NCI-H2196 (cell line): ENCODE data around the gene RNF41.
"Not testable (repeated sequence)": the region's sequence is repeated elsewhere in the genome, so short reads cannot be mapped to it uniquely, and the experiment has no call there.

Experiments
- DNase-seq: peaks from one replicate; lab custom pipeline; 2025; ENCODE audit not compliant: unreplicated experiment; lab: John Stamatoyannopoulos, UW

The RNF41 gene

DNA sequence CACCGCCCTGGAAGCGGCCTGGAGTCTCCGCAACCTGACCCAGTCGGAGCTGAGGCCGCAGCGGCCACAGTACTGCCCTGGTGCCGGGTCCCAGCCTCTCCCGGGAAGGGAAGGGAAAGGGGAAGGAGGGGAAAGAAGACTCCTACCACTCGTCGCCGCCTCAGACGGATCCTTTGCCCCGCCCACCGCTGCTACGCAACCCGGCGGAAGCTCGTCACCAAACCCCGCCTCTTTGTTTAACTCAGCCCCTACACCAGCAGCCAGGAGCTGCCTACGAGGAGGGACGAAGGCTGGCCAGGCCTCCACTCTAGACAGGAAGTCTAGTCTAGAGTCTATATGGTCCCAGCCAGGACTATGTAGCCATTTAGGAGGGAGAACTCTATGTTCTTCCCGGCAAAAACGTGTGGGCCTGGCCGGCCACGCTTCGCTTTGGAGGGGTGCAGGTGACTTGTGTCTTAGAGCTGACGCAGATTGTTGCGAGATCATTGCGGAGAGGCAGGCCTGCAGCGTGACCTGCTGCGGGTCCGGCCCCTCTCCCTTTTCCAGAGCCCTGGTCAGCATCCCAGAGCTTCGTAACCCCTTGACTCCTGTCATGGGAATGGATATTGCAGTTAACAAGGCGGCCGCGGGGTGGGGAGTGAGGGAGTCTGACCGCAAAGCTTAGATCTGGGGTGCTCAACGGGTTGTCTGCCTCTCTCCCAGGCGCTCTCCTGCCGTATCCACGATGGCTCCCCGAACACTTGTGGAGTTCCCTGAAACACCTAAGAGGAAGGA is at the start of gene RNF41:
Gene RNF41 (minus strand): TSS at position 166 of the 774 bp plus-strand sequence. CDS start 7,875 bp downstream, outside the sequence.
- peak; percentile 96 for DNase-seq

DNA sequence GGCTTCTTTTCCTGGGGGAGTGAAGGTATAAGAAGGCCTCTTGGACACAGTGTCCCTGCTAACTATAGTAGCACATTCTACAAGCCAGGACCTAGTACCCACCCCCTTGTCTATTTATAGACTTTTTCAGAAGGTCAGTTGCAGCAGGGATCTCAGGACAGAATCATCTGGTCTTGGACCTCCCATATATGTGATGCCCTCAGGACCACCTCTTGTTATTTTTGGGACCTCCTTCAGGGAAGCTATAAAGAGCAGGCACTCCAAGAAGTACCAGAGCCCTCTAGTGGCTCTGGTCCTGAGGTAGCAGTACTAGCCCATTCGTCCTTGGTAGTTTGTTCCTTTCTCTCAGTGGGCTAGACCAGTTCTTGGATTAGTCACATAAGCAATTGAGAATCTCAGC is 49.3 kb upstream of the RNF41 start:
- no peak for DNase-seq

DNA sequence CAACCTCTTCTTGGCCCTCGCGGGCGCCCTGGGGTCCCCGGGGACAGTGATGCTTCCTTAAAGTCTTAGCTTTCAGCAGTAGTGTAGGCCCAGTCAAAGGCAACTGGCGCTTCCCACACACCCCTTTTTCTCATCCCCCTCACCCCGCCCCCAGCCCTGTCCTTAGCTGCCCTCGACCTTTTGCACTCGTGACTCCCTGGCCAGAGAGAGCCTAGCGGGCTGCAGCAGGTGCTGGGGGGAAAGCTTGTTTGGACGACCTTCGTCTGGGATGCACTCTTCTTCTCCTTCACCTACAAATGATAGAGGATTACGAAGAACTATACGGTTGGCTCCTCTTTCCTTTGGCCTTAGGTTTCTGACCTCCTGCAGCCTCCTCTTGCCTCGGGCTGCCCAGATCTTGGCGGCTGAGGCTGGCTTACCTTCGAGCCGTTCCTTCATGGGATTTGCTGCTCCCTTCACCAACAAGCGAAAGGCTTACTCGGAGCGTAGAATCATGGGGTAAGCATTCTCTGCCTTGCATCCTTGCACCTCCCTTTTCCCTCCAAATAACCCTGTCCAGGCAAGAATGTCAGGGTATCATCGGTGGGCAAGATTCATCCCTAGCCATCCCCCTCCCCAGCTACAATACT is 45.8 kb upstream of the RNF41 start:
- DNase-seq = peak; percentile 21

DNA sequence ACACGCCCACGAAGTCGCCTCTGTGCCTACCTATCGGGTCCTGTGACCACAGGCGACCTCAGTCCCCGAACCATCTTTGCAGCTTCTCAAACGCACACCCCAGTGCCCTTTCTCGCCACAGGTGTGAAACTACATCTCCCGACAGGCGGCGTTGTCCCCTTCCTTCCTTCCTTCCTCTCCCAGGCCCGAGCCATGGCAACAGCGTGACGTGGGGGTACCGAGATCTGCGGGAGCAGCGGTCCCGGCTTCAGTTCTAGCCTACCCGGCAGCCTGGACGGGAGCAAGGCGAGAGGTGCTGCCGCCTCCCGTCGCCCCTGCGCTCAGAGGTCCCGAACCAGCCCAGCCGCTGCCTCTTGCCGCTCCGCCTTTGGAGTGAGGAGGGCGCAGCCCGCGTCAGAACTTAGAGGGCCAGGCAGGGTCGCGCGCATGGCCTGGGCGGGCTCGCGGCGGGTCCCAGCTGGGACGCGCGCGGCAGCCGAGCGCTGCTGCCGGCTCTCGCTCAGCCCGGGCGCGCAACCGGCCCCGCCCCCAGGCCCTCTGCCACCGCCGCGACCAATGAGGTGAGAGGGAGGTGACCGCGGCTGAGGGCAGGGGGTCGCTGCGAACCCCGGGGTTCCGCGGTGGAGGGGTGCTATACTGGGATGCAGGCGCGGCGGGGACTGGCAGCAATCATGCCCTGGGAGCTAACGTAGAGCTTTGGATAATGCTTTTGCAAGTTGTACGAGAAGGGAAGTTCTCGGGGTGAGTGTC is 45.1 kb upstream of the RNF41 start, which contains the start of gene COQ10A:
Gene COQ10A (plus strand): TSS at position 250 of the 750 bp plus-strand sequence. CDS start 177 bp downstream, at position 427.
- DNase-seq = peak; percentile 93

DNA sequence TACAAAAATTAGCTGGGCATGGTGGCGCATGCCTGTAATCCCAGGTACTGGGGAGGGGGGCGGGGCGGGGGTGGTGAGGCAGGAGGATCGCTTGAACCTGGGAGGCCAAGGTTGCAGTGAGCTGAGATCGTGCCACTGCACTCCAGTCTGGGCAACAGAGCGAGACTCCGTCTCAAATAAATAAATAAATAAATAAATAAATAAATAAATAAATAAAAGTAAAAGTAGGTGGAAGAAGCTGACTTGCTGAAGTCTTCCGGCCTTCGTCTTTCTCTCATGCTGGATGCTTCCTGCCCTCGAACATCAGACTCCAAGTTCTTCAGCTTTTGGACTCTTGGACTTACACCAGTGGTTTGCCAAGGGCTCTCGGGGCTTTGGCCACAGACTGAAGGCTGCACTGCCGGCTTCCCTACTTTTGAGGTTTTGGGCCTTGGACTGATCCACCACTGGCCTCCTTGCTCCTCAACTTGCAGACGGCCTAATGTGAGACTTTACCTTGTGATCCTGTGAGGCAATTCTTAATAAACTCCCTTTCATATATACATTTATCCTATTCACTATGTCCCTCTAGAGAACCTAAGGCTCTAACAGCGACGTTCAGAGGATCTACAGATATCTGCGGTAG is 44.5 kb upstream of the RNF41 start:
- not testable (repeated sequence) for DNase-seq

DNA sequence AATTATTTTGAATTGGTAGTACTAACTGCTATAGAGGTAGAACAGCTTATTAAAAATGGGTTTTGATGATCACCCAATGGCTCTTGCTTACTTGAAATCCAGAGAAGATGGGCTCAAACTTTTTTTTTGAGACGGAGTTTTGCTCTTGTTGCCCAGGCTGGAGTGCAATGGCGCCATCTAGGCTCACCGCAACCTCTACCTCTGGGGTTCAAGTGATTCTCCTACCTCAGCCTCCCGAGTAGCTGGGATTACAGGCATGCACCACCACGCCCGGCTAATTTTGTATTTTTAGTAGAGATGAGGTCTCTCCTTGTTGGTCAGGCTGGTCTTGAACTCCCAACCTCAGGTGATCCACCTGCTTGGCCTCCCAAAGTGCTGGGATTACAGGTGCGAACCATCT is 41.2 kb upstream of the RNF41 start:
- not testable (repeated sequence) for DNase-seq

DNA sequence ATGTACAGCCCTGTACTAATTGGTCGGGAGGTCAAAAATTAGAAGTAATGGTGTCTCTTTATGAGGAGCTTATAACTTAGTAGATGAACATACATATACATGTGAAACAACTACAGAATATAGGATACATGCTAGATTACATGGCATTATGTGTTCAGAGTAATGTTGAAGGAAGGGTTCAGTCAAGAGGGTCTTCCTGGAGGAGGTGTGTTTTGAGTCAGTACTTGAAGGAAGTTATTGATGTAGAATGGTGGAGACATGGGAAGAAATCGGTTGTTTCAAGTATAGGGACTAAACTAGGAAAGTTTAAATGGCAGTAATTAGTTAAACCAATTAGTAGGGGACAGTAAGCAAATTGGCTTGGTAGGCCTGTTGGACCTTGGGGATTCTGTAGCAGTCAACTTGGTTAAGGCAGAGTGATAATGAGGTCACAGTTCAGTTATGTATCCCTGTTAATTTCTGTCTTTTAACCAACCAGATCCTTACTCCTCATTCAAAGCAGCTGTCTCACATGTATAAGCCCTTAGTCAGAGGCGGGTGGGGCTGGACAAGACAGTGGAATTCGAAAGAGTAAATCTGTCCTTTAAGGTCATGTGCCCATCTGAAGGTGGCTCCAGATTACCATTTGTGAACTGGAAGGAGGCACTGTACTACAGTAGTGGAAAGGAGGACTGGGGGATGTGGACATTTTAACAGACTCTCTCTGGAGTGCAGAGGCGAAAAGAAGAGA is 39.9 kb upstream of the RNF41 start:
- no peak for DNase-seq

DNA sequence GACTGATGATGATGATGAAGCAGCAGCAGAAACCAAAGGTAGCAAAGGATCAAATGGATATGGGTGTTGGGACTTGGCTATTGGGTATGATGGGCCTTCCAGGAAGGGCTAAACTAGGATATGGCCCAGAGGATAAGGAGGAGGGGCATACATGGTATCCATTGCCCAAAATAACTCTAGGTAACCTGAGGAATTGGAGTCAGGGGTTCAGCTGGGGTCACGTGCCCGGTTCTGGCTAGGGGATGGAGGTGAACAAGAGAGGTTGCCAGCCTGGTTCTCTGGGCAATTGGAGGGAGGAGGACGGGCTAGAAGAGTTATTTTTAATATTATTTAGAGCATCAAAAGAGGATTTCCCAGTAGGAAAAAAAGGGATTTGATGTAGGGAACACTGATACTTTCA is 39.2 kb upstream of the RNF41 start:
- no peak for DNase-seq

DNA sequence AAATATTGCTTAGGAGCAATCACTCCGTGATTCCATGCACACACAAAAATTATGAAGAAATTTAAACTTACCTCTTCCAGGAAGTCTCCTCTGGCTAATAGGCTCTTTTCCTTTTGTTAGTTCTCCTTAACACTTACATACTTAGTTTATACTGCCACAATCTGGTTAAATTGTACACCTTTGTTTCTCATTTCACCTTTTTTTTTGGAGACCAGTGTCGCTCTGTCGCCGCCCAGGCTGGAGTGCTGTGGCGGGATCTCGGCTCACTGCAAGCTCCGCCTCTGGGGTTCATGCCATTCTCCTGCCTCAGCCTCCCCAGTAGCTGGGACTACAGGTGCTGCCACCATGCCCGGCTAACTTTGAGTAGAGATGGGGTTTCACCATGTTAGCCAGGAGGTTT is 38.7 kb upstream of the RNF41 start:
- DNase-seq = no peak

DNA sequence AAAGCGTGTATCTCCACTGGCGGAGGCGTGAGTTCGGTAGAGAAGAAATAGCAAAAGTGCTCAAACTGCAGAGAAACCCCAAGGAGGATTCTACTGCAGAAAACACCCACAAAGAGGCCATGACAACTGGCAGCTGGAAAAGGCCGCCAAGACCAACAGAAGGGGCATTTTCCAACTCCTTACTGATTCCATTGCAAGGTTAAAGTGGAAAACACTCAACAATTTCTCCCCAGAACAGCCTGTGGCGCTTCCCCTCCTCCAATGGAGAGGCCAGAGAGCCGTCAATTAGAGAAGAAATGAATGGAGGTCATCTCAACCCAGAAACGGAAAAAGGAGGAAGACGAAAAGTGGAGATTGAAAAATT is 37.1 kb upstream of the RNF41 start:
- DNase-seq = no peak

DNA sequence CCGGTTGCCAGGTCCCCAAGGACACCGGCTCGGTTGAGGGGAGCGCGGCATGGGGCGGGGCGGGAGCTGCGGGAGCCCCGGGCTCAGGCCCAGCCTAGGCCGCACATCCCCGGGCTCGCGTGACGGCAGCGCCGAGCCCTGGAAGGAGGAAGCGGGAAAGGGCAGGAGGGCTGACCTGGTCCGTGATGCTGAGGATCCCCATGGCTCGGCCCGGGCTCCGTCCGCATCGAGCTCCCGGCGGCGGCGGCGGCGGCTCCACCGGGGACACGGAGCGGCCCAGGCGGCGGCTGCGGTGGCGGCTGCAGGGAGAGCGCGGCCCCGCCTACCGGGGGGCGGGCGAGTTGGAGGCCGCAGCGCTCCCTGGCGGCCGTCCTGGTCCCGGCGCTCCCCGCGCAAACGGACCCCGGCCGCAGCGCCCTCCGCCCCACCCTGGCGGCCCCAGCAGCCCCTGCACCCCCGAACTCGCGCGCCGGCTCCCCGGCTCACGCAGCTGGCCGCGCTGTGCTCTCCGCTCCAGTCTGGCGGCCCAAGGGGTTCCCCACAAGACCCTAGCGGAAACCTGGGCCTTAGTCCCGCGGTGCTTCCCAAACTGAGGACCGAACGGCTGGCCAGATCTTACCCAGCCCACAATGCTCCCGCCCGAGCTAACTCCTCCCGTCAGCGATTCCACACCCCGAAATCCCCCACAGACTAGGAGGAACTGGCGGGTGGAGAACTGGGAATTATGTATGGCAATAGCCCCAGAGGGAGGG is 36.5 kb upstream of the RNF41 start, which contains the start of gene ANKRD52:
Gene ANKRD52 (minus strand): TSS at position 317 of the 752 bp plus-strand sequence. CDS start 115 bp downstream, at position 202.
- DNase-seq = peak; percentile 86

DNA sequence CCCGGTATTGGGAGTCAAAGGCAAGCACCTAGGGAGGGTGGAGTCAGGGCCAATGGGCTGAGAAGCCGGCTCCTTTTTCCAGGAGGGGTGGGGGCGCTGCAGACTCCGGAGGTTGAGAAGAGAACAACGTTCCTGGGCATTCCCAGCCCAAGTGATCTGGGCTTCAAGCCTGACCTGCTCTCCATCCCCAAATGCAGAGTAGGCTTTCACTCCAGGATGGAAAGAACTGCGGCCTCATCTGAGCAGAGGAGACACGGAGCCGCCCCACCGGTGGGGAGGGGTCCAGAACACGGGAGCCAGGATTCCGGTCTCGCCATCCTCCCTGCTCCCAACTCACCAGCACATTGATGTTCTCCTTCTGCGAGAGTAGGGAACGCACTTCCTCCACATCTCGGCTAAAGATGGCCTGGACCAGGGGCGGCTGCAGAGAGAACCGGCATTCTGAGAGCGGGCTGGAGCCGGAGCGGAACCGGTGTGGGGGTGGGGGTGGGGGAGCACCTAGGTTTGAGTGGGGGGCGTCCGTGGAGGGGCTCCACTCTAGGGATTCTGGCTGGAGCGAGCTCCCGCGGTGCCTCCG is 35.9 kb upstream of the RNF41 start:
- DNase-seq = peak; percentile 24

DNA sequence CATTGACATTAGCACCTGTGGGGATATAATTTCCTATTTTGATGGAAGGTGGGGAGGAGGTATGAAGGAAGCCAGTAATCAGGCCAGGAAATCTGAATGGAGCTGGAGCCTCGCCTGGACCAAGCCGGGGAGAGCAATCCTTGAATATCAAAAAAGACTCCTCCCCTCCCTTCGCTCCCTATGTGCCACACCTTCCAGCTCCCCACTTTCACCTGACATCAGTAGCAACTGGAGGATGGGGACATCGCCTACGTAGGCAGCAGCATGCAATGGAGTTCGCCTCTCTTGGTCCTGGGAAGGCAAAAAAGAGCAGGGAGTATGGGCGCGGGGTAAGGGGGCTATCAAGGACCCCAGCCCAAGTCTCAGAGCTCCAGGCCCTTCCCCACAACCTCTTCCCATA is 35.3 kb upstream of the RNF41 start:
- DNase-seq = no peak

DNA sequence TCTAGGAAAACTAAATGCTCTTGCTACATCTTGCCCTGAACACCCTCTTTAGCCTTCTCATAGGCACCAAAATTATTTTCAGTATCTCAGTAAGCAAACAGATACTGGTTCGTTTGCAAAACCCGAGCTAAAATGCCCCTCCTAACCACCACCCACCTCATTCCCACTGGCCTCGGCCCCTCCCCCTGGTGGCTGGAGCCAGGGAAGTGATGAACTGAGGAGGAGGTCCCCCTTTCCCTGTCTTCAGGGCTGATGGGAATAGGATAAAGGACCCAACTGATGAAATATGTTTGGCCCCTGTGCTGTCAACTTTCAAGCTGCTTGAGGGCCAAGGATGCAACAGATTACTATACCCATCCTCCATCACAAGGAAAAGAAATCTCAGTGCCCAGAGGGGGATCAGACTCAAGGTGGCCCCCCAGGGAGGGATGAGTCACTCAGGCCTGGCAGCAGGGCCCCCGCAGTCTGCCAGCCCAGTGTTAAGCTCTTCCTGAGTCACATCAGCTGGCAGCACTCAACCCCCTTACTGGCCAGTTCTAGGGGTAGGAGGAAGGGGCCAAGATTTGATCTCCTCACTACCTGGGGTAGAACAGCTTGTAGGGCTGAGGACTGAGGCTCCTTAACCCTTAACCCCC is 34.7 kb upstream of the RNF41 start:
- DNase-seq = no peak

DNA sequence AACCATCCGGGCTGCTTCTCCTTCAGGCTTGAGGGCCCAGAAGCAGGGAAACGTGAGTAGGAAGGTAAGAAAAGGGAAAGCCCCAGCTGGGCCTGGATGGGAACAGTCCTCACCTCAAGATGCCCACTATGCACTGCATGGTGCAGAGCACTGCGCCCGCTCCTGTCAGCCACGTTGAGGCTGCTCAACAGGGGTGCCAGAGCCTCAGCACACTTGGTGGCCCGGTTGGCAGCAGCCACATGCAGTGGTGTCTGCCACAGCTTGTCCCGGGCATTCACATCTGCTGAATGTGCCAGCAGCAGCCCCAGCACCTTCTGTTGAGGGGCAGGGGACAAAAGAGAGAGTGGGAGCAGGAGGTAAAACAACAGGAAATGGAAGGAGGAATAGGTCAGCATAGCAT is 33.9 kb upstream of the RNF41 start:
- DNase-seq = no peak

DNA sequence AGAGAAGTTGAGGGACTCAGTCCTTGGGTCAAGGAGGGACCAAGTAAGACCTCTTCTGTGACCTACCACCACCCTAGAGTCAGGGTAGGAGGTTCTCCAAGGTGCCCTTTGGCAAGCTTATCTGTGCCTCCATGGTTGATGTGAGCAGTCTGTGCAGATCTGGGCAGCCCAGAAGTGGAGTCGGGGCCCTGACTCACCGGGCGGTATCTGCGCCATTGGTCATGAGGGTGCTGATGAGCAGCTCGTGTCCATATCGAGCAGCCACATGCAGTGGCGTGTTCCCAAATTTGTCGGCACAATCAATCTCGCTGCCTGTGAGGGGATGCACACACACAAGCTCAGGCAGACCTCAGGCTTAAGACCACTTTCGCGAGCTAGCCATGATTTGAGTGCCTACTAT is 31.4 kb upstream of the RNF41 start:
- DNase-seq = no peak

DNA sequence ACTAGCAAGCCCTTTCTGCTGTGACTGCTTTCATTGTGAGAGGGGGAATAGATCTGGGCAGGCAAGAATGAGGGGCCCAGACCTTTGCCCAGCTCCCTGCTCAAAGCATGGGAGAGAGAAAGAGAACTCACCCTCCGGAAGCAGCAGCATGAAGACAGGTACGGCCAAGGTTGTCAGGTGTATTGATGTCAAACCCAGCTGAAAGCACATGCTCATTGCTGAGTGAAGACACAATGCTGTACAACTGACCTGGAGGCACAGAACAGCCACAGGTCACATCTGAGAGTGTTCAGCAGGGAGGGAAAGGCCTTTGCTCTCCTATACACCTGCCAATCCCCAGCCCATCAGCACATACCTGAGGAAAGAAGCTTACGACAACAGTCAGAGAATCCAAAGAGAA is 30.9 kb upstream of the RNF41 start:
- no peak for DNase-seq

DNA sequence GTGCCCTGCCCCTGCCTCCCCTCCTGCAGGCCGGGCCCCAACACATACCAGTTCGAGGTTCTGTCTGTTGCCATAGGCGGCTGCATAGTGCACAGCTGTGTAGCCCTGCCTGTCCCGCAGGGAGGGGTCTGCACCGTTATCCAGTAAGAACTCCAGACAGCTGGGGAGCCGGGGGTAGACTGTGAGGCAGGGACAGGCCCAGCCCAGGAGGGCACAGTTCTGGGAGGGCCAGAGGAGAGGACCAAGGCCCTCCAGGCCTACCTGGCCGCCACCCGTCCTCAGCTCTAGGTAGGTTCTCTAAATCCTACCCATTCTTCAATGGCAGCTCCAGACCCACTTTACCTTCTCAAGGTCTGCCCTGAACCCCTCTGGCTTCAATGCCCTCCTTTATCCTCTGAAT is 27.0 kb upstream of the RNF41 start:
- DNase-seq = no peak

DNA sequence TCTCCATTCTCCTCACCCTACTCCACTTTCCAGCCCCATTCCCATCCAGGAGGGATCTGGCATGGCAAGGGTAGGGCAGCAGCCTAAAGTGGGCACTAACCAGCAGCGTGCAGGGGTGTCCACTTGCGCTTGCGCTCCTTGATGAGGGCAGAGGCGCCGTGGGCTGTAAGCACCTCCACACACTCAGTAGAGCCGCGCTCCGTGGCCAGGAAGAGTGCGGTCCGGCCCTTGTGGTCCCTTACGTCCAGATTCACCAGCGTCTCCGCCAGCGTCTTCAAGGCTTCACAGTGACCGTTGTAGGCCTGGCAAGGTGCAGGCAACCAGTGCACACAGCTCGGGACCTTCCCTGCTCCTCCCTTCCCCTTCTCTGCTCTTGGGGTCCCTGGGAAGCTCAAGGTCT is 26.2 kb upstream of the RNF41 start:
- DNase-seq = no peak
